ENCODE data around the gene NDE1.
A peak's percentile ranks its signal among the peaks of the same experiment; 100 is the strongest.
"Not testable (repeated sequence)": the region's sequence is repeated elsewhere in the genome, so short reads cannot be mapped to it uniquely, and the experiment has no call there.

NDE1 gene

DNA sequence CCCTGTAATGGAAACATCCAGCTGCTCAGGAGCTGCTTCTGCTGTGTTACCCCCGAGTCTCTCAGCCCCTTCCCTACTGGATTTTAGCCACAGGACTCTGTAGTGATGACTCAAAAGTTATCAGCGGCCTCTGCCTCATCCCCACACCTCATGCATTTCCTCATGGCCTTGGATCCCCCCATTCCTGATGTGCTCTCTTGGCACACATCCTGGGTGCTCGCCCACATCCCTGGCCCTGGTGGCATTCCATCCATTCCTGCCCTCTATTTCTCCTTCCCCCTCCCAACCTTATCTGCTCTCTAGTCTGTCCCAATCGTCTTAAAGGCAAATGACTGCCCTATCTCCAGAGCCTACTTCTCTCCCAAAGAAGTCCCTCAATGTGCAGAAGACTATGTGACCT, 31.7 kb upstream of the NDE1 start:
- DNase-seq (ENCODE audit: extremely low spot score, insufficient read length, low read depth) = no peak
- FAIRE-seq = no peak

DNA sequence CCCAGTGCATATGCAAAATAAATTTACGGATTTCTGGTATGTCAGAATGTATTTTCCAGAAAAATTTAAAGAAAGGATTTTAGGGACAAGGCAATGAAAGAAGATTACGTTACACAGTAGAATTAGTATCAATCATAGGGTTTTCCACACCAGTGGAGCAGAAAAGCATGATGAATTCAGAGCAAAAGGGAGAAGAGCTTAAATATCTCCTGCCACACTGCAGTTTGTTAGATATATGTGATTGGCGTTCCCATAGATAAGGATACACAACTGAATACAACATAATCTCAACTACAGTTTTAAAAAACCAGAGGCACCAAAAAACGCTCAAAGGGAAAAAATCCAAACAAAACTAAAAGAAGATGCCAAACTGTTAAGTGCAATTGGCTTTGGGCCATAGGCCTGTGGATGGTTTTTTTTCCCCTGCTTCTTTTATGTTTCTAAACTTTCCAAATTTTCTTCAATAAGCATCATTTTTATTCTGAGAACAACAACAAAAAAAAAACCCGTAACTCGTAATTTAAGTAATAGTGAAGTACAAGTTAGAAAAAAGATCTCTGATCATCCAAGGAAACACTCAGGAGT, 29.3 kb upstream of the NDE1 start:
- DNase-seq (ENCODE audit: extremely low spot score, insufficient read length, low read depth) = no peak
- FAIRE-seq = no peak

- FAIRE-seq (no peak), DNase-seq (ENCODE audit: extremely low spot score, insufficient read length, low read depth) (no peak)
Measured at GRCh38 chr16:15621456-15621855, 28.6 kb upstream of the NDE1 start.

DNA sequence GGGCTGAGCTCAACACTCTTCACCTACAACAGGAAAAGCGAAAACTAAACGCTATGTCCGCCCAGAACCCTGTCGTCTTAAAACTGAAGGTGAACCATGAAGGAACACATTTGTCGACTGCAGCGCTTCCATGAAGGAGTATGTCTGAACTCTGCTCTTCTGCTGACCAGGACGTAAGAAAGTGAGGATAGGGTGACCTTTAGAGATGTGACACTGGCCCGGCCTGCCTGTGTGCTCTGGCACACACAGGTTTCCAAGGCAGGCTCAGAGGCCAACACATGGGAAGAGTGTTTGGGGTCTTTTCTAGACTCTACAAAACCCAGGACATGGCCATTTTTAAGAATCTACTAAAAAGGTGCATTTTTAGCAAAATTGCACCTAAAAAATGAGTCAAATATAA, 28.2 kb upstream of the NDE1 start:
- FAIRE-seq = no peak
- no peak for DNase-seq (ENCODE audit: extremely low spot score, insufficient read length, low read depth)

DNA sequence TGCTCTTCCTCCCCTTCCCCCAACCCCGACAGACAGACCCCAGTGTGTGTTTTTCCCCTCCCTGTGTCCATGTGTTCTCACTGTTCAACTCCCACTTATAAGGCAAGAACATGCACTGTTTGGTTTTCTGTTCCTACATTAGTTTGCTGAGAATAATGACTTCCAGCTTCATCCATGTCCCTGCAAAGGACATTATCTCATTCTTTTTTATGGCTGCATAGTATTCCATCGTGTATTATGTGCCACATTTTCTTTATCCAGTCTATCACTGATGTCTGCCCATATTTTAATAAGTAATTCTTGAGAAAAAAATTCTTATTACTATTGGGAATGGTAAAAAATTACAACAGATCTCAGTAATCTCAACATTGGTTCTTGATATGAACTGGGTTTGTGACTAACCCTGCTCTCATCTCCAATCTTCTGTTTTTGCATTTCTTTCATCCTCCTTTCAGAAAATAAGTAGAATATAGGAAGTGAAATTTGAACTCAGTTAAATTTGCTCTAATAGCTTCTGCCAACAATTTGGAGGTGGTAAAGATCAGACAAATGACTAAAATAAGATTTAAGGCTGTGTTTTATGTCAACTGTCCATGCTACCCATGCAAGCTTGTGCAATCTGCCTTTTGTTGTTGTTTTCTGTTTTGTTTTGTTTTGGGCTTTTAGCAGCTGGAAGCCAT, 18.2 kb upstream of the NDE1 start:
- DNase-seq (ENCODE audit: extremely low spot score, insufficient read length, low read depth) = no peak
- FAIRE-seq = no peak

- FAIRE-seq (no peak), DNase-seq (ENCODE audit: extremely low spot score, insufficient read length, low read depth) (no peak)
Measured at GRCh38 chr16:15635926-15636325, 14.1 kb upstream of the NDE1 start.

- DNase-seq (ENCODE audit: extremely low spot score, insufficient read length, low read depth) = no peak
- peak; percentile 88 for FAIRE-seq
Measured at GRCh38 chr16:15636392-15636873, 13.6 kb upstream of the NDE1 start.

- DNase-seq (ENCODE audit: extremely low spot score, insufficient read length, low read depth) (no peak), FAIRE-seq (peak; percentile 90)
Measured at GRCh38 chr16:15639061-15639568, 10.9 kb upstream of the NDE1 start.

GRCh38 chr16:15640966-15641365, 9.1 kb upstream of the NDE1 start:
- no peak for DNase-seq (ENCODE audit: extremely low spot score, insufficient read length, low read depth)
- FAIRE-seq = peak; percentile 52

- FAIRE-seq (peak; percentile 24), DNase-seq (ENCODE audit: extremely low spot score, insufficient read length, low read depth) (no peak)
Measured at GRCh38 chr16:15641753-15642556, 8.1 kb upstream of the NDE1 start.

- peak; percentile 88 for FAIRE-seq
- DNase-seq (ENCODE audit: extremely low spot score, insufficient read length, low read depth) = peak; percentile 25
Measured at GRCh38 chr16:15642557-15643047, 7.4 kb upstream of the NDE1 start.

GRCh38 chr16:15643048-15643945, 6.7 kb upstream of the NDE1 start, which contains the start of gene MARF1:
Gene MARF1, minus strand, starts transcription at chr16:15643154. Its CDS starts 3,921 bp downstream, at chr16:15639233.
- peak; percentile 89 for FAIRE-seq

DNA sequence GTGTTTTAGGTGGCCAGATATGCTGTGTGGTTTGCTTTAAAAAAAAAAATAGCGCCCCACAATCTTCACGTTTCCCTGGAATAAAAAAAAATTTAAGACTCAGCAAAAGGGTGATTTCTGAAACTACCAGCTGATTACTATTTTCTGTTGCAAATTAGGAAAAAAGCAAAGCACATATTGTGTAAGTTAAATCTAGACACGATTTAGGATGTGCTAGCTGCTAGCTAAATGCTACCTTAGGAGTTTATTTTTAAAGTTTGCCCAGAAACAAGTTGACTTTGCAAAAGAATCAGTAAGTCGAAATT, 6.1 kb upstream of the NDE1 start:
- no peak for DNase-seq (ENCODE audit: extremely low spot score, insufficient read length, low read depth)
- FAIRE-seq = no peak

More at GRCh38 chr16:15643048-15643945, 6.7 kb upstream of the NDE1 start, which contains the start of gene MARF1:
- peak; percentile 65 for DNase-seq (ENCODE audit: extremely low spot score, insufficient read length, low read depth)

GRCh38 chr16:15644267-15644961, 5.6 kb upstream of the NDE1 start:
- DNase-seq (ENCODE audit: extremely low spot score, insufficient read length, low read depth) (no peak), FAIRE-seq (no peak)

DNA sequence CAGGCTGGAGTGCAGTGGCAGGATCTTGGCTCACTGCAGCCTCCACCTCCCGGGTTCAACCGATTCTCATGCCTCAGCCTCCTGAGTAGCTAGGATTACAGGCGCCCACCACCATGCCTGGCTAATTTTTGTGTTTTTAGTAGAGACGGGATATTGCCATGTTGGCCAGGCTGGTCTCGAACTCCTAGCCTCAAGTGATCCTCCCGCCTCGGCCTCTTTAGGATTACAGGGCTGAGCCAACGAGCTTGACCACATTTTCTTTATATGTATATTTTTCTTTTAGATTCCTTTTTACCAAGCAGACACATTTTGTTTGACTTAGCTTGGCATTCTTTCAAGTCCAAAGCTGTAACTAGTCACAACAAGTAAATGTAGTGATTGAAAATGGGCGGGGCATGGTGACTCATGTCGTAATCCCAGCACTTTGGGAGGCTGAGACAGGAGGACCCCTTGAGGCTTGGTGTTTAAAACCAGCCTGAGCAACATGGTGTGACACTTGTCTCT, 5.0 kb upstream of the NDE1 start:
- not testable (repeated sequence) for DNase-seq (ENCODE audit: extremely low spot score, insufficient read length, low read depth)
- peak; percentile 12 for FAIRE-seq

GRCh38 chr16:15646557-15647293, 3.3 kb upstream of the NDE1 start:
- not testable (repeated sequence) for DNase-seq (ENCODE audit: extremely low spot score, insufficient read length, low read depth); FAIRE-seq

DNA sequence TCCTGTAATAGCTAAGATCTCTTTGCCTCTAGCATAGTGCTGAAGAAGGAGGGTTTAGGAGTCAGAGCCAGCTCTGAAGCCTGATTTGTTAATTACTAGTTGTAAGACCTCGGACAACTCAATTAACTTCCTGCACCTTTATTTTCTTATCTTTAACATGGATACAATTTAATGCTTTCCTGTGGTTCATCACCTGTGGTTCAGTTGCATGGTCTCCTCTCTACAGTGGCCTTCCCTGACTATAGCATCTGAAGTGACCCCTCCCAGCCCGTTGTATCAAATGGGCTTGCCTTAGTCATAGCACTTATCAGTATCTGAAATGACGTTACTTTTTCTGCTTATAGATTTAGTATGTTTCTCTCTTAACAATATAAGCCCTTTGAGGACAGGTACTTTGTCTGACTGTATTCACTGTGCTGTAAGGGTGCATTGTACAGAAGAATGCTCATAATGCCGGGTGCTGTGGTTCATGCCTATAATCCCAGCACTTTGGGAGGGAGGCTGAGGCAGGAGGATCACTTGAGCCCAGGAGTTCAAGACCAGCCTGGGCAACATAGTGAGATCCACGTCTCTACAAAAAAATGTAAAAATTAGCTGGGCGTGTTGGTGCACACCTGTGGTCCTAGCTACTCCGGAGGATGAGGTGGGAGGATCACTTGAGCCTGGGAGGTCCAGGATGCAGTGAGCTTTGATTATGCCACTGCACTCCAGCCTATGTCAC, 2.6 kb upstream of the NDE1 start:
- no peak for DNase-seq (ENCODE audit: extremely low spot score, insufficient read length, low read depth)
- FAIRE-seq = no peak

All from GM18507 (cell line).